Neutrophil (primary cell): ENCODE data around the gene GPD2.

Experiments used
- H3K27ac ChIP-seq: fragments of 200-600 bp; sonication (generic); 2 replicates; pipeline ENCODE4 v1.5.1; 2016; ENCODE audit warnings: mild to moderate bottlenecking, moderate library complexity
- H3K27me3 ChIP-seq: fragments of 200-600 bp; sonication (generic); 2 replicates; pipeline ENCODE4 v1.6.0; 2016; ENCODE audit warnings: mild to moderate bottlenecking
- H3K36me3 ChIP-seq: fragments of 200-600 bp; sonication (generic); 2 replicates; pipeline ENCODE4 v1.5.1; 2017
- H3K4me1 ChIP-seq, 2 experiments: fragments of 200-600 bp in 1 of 2; sonication (generic) in 1 of 2; 1 replicate in 1 of 2; 2 replicates in 1 of 2; pipeline versions ENCODE4 v1.5.1 to v1.6.1; 2013 to 2016; ENCODE audit warnings: low read depth in 1 of 2, low read length in 1 of 2, mild to moderate bottlenecking in 1 of 2, moderate library complexity in 1 of 2; ENCODE audit not compliant: control insufficient read depth in 1 of 2, insufficient read depth in 1 of 2
- H3K4me3 ChIP-seq, 2 experiments: fragments of 200-600 bp in 1 of 2; sonication (generic) in 1 of 2; 1 replicate in 1 of 2; 2 replicates in 1 of 2; pipeline ENCODE4 v1.5.1; 2013 to 2016; ENCODE audit warnings: low read depth in 1 of 2, low read length in 1 of 2, mild to moderate bottlenecking in 1 of 2, moderate library complexity in 1 of 2
- H3K9me3 ChIP-seq: fragments of 200-600 bp; sonication (generic); 2 replicates; pipeline ENCODE4 v1.5.1; 2016
- TF ChIP-seq, protein P1 (sequence below): fragments of 200-600 bp; sonication (generic); IDR thresholded peaks from 2 replicates; pipeline ENCODE4 v1.5.1; 2016; ENCODE audit warnings: antibody characterized with exemption

The GPD2 gene

DNA sequence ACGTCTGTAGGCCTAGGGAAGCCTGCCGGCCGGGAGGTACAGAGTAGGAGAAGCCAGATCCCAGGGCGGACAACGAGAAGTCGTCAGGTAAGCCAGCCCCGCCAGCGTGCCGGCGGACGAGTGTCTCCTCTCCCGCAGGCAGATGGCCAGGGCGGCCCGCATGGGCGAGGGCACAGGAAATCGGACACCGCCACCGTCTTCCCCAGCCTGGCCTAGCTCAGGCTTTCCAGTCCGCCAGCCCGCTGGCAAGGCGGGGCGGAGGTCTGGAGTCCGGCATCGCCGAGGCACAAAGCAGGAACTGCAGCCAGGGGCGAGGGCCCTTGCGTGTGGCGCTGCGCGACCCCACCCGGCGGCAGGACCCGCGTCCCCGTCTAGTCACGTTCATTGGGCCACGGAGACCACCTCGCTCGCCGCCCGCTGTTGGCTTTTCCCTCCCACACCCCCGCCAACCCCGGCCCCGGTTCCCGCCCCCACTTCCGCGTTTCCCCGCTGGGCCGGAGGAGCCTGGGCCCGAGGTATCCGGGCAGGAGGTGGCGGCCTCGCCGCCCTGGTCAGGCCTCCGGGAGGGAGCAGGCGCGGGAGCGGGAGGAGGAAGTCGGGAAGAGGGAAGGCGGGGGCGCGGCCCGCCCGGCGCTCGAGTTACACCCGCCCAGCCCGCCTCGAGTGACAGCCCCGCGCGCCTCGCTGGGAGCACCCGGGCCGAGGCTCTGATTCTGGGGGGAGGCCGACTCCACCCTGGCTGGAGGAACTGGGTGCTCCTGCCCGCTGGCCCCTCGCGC, at the start of gene GPD2:
Gene GPD2, plus strand, starts transcription at position 662 of the 779 bp plus-strand sequence. CDS start 39,727 bp downstream, outside the sequence.
- TF ChIP-seq, protein P1, sequence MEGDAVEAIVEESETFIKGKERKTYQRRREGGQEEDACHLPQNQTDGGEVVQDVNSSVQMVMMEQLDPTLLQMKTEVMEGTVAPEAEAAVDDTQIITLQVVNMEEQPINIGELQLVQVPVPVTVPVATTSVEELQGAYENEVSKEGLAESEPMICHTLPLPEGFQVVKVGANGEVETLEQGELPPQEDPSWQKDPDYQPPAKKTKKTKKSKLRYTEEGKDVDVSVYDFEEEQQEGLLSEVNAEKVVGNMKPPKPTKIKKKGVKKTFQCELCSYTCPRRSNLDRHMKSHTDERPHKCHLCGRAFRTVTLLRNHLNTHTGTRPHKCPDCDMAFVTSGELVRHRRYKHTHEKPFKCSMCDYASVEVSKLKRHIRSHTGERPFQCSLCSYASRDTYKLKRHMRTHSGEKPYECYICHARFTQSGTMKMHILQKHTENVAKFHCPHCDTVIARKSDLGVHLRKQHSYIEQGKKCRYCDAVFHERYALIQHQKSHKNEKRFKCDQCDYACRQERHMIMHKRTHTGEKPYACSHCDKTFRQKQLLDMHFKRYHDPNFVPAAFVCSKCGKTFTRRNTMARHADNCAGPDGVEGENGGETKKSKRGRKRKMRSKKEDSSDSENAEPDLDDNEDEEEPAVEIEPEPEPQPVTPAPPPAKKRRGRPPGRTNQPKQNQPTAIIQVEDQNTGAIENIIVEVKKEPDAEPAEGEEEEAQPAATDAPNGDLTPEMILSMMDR: peak; percentile 28

DNA sequence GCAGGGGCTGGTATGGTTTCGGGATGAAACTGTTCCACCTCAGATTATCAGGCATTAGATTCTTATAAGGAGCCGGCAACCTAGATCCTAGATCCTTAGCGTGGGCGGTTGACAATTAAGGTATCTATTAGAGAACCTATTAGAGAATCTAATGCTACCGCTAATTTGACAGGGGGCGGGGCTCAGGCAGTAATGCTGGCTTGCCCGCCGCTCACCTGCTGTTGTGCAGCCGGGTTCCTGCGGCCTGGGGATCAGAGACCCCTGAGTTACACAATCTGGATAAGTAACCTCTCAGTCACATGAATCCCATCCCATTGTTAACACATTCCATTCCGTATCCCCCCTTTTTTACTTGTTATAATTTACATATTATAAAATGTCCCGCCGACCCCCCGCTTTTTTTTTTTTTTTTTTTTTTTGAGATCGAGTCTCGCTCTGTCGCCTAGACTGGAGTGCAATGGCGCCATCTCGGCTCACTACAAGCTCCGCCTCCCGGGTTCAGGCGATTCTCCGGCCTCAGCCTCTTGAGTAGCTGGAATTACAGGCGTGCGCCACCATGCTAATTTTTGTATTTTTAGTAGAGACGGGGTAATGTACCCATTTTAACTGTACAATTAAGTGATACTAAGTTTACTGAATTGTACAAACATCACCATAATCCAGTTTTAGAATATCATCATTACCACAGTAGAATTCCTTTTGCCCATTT, 42.0 kb upstream of the GPD2 start:
- H3K27me3 ChIP-seq: no peaks in the 10 kb centered on the region
- peaks cover 19 to 32% of the 10 kb centered on the region in 2 experiments for H3K4me1 ChIP-seq
- no peak overlapping the region for H3K27ac ChIP-seq
- H3K36me3 ChIP-seq: no peaks in the 10 kb centered on the region
- H3K9me3 ChIP-seq: no peaks in the 10 kb centered on the region
- TF ChIP-seq, protein P1: no peak
- no peak overlapping the region for H3K4me3 ChIP-seq

More for the DNA sequence above, at the start of gene GPD2:
- H3K4me3 ChIP-seq: peak within 1 kb of the TSS; percentile 83 to 85
- H3K27ac ChIP-seq: peak within 1 kb of the TSS; percentile 84
- H3K4me1 ChIP-seq: peaks cover 39 to 44% of the 10 kb centered on the region in 2 experiments
- no peaks in the 10 kb centered on the region for H3K27me3 ChIP-seq
- H3K9me3 ChIP-seq: no peaks in the 10 kb centered on the region
- no peaks in the 10 kb centered on the region for H3K36me3 ChIP-seq

DNA sequence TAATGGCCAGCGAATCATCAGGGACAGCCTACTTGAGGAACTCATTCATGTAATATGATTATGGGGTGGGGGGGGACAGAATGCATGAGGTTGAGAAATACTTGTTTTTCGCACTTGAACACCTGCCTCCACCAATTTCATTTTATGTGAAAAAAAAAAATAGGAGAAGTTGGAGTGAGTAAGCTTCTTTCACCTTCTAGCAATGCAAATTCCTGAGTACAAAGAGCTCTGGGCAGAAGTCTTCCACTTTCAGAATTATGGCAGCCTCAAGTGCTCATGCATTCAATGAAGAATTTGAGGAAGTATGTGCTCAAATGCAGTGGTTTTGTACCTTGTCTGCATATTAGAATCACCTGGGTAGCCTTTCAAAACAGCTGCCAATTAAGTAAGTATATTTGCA, 40.1 kb upstream of the GPD2 start:
- TF ChIP-seq, protein P1: no peak
- peaks cover 38 to 51% of the 10 kb centered on the region in 2 experiments for H3K4me1 ChIP-seq

DNA sequence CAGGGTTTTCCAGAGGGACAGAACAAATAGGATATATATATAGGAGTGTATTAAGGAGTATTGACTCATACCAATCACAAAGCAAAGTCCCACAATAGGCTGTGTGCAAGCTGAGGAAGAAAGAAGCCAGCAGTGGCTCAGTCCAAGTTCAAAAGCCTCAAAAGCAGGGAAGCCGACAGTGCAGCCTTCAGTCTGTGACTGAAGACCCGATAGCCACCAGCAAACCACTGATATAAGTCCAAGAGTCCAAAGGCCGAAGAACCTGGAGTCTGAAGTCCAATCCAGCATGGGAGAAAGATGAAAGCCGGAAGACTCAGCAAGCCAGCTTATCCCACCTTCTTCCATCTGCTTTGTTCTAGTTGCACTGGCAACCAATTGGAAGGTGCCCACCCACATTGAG, 39.0 kb upstream of the GPD2 start:
- H3K4me1 ChIP-seq: peaks cover 39 to 55% of the 10 kb centered on the region in 2 experiments

More for the DNA sequence above, 40.1 kb upstream of the GPD2 start:
- no peaks in the 10 kb centered on the region for H3K9me3 ChIP-seq
- no peaks in the 10 kb centered on the region for H3K36me3 ChIP-seq
- H3K4me3 ChIP-seq: peak overlapping the region in 1 of 2 experiments; percentile 7
- peak overlapping the region; percentile 68 for H3K27ac ChIP-seq
- no peaks in the 10 kb centered on the region for H3K27me3 ChIP-seq

DNA sequence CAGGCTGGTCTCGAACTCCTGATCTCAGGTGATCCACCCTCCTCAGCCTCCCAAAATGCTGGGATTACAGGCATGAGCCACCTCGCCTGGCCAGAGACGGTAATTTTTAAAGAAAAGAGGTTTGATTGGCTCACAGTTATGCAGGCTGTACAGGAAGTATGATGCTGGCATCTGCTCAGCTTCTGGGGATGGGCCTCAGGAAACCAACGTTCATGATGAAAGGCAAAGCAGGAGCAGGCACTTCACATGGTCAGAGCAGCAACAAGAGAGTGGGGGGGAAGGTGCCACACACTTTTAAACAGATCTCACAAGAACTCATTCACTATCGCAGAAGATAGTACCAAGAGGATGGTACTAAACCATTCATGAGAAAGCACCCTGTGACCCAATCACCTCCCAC, 38.0 kb upstream of the GPD2 start:
- Histone ChIP-seq H3K4me1 (peaks cover 39 to 55% of the 10 kb centered on the region in 2 experiments), H3K4me3 (peak overlapping the region in 1 of 2 experiments; percentile 64), H3K27me3 (no peaks in the 10 kb centered on the region), H3K27ac (peak overlapping the region; percentile 76), H3K36me3 (no peaks in the 10 kb centered on the region), H3K9me3 (no peaks in the 10 kb centered on the region)
- TF ChIP-seq, protein P1: no peak

More for the DNA sequence above, 39.0 kb upstream of the GPD2 start:
- TF ChIP-seq, protein P1: no peak
- peak overlapping the region; percentile 68 for H3K27ac ChIP-seq
- H3K4me3 ChIP-seq: no peak overlapping the region
- H3K9me3 ChIP-seq: no peaks in the 10 kb centered on the region
- H3K27me3 ChIP-seq: no peaks in the 10 kb centered on the region
- no peaks in the 10 kb centered on the region for H3K36me3 ChIP-seq
